Thyroid gland (tissue), 4 donors: ENCODE data around the gene RAP2C.
A peak's percentile ranks its signal among the peaks of the same experiment; 100 is the strongest.

Source experiments
- CTCF ChIP-seq, 6 experiments: fragments of 200-600 bp in 3 of 6; fragments of 450-650 bp in 3 of 6; sonication (generic) in 3 of 6; IDR thresholded peaks; one replicate each; pipeline ENCODE4 v1.5.1; 2016 to 2019; ENCODE audit warnings: antibody characterized with exemption in 6 of 6, mild to moderate bottlenecking in 2 of 6, inconsistent platforms in 1 of 6, moderate library complexity in 1 of 6
- POLR2A ChIP-seq, 2 donors: fragments of 450-650 bp; IDR thresholded peaks; one replicate each; pipeline ENCODE4 v1.6.1; 2017; ENCODE audit warnings: antibody characterized with exemption in 2 of 2, mild to moderate bottlenecking in 2 of 2, moderate library complexity in 1 of 2

GRCh38 chrX:132218100-132218812 is 991 bp downstream of the RAP2C start:
- TF ChIP-seq CTCF (IDR thresholded peaks at IDR 0.05), result no peak
- TF ChIP-seq POLR2A (IDR thresholded peaks at IDR 0.05), result peak in 1 of 2 donors; percentile 52
